Fibroblast of lung (primary cell): ENCODE results near the gene BAZ1B. TPM values are rescaled to one million over a fixed set of nuclear protein-coding genes. Genes with fewer than 3 reads are reported as not detected.
"Not testable (repeated sequence)": the region's sequence is repeated elsewhere in the genome, so short reads cannot be mapped to it uniquely, and the experiment has no call there.

ENCODE experiments used
- DNase-seq, 2 donors: peaks; one replicate each; pipeline versions ENCODE4 v3.0.0 to v3.0.0-alpha.2; 2010; ENCODE audit warnings: low read depth in 2 of 2
- H2AFZ ChIP-seq: 2 replicates; pipeline ENCODE4 v1.5.1; 2012; ENCODE audit warnings: low read length, control low read depth, inconsistent platforms
- H3K27ac ChIP-seq: 2 replicates; pipeline ENCODE4 v1.5.1; 2011; ENCODE audit warnings: low read length, control low read depth; ENCODE audit not compliant: insufficient read depth
- H3K27me3 ChIP-seq: 2 replicates; pipeline ENCODE4 v1.5.1; 2011; ENCODE audit warnings: mild to moderate bottlenecking, low read length; ENCODE audit not compliant: control insufficient read depth, insufficient read depth
- H3K36me3 ChIP-seq: 2 replicates; pipeline ENCODE4 v1.5.1; 2011; ENCODE audit warnings: low read length; ENCODE audit not compliant: control insufficient read depth, insufficient read depth
- H3K4me1 ChIP-seq: 2 replicates; pipeline ENCODE4 v1.5.1; 2011; ENCODE audit warnings: low read length; ENCODE audit not compliant: control insufficient read depth, insufficient read depth; ENCODE audit errors: extremely low read depth
- H3K4me2 ChIP-seq: 2 replicates; pipeline ENCODE4 v1.5.1; 2011; ENCODE audit warnings: low read length, control low read depth; ENCODE audit not compliant: insufficient read depth; ENCODE audit errors: extremely low read depth
- H3K4me3 ChIP-seq, 4 experiments: fragments of 200-600 bp in 1 of 4; sonication (generic) in 1 of 4; replicated peaks in 1 of 4; 2 replicates each; pipeline ENCODE4 v1.5.1; 2011 to 2016; ENCODE audit warnings: low read length in 4 of 4, low read depth in 3 of 4, mild to moderate bottlenecking in 3 of 4, control low read depth in 2 of 4, inconsistent platforms in 1 of 4, mixed read lengths in 1 of 4; ENCODE audit not compliant: insufficient read depth in 1 of 4; ENCODE audit errors: control extremely low read depth in 1 of 4
- H3K79me2 ChIP-seq: 2 replicates; pipeline ENCODE4 v1.5.1; 2012; ENCODE audit warnings: mild to moderate bottlenecking, low read length, inconsistent platforms; ENCODE audit not compliant: control insufficient read depth, insufficient read depth
- H3K9ac ChIP-seq: 2 replicates; pipeline ENCODE4 v1.5.1; 2011; ENCODE audit warnings: mild to moderate bottlenecking, low read length, control low read depth; ENCODE audit not compliant: insufficient read depth
- H3K9me3 ChIP-seq: 2 replicates; pipeline ENCODE4 v1.5.1; 2012; ENCODE audit warnings: low read depth, low read length; ENCODE audit not compliant: control insufficient read depth, insufficient read depth
- H4K20me1 ChIP-seq: 2 replicates; pipeline ENCODE4 v1.5.1; 2011; ENCODE audit warnings: low read length; ENCODE audit not compliant: control insufficient read depth, insufficient read depth; ENCODE audit errors: extremely low read depth
- EZH2 ChIP-seq: IDR thresholded peaks from 2 replicates; pipeline ENCODE4 v1.5.1; 2012; ENCODE audit warnings: low read length, control low read depth, mild to moderate bottlenecking; ENCODE audit errors: missing control alignments
- polyA plus RNA-seq, 2 donors: library from polyadenylated mRNA; depleted of rRNA in 1 of 2; stranded (reverse) in 1 of 2; unstranded in 1 of 2; fragments of >200 nt; gene quantifications; 2 replicates each; pipeline ENCODE4 v1.2.1, GENCODE V29; 2011 to 2012; ENCODE audit warnings: missing spikeins in 1 of 2
- total RNA-seq: library from RNA; depleted of rRNA; stranded (reverse); fragments of >200 nt; gene quantifications from 2 replicates; pipeline ENCODE4 v1.2.1, GENCODE V29; 2014
- TF ChIP-seq, protein P1 (sequence below), 2 donors: IDR thresholded peaks in 1 of 2; conservative IDR thresholded peaks in 1 of 2; 1 replicate in 1 of 2; 2 replicates in 1 of 2; pipeline ENCODE4 v1.5.1; 2011 to 2012; ENCODE audit warnings: low read length in 2 of 2, control low read depth in 1 of 2, inconsistent platforms in 1 of 2, low read depth in 1 of 2, mild to moderate bottlenecking in 1 of 2

BAZ1B gene
- total and polyA plus RNA-seq, 2 donors (not counting 1 experiment from before 2014, with no cell fraction given), result 30.5 to 68.9 TPM

DNA sequence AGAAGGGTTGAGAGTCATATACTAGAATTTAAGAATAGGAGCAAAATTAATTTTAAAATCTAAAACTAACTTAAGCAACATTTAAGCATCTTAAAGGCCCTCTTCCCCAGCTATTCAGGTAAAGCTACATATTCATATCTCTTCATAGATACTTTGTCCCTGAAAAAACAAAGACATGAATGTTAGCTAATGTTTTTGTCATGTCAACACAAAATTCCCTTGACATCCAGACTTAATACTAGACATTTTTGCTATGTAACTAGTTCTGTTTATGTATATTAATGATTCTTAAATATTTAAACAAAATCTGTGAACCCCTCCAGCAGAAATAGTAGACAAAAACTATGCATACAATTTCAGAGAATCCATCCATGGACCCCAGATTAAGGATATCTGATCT is 43.5 kb downstream of the BAZ1B start:
- Histone ChIP-seq H3K4me2 (no peak overlapping the region), H3K36me3 (peaks cover 14% of the 10 kb centered on the region), H3K27ac (no peak overlapping the region), H3K9me3 (no peaks in the 10 kb centered on the region), H3K27me3 (no peaks in the 10 kb centered on the region), H3K9ac (no peak overlapping the region), H4K20me1 (no peaks in the 10 kb centered on the region), H3K79me2 (peaks cover 28% of the 10 kb centered on the region), H3K4me3 (no peak overlapping the region), H2AFZ (no peak overlapping the region), H3K4me1 (no peaks in the 10 kb centered on the region)
- no peak for TF ChIP-seq EZH2
- TF ChIP-seq, protein P1, sequence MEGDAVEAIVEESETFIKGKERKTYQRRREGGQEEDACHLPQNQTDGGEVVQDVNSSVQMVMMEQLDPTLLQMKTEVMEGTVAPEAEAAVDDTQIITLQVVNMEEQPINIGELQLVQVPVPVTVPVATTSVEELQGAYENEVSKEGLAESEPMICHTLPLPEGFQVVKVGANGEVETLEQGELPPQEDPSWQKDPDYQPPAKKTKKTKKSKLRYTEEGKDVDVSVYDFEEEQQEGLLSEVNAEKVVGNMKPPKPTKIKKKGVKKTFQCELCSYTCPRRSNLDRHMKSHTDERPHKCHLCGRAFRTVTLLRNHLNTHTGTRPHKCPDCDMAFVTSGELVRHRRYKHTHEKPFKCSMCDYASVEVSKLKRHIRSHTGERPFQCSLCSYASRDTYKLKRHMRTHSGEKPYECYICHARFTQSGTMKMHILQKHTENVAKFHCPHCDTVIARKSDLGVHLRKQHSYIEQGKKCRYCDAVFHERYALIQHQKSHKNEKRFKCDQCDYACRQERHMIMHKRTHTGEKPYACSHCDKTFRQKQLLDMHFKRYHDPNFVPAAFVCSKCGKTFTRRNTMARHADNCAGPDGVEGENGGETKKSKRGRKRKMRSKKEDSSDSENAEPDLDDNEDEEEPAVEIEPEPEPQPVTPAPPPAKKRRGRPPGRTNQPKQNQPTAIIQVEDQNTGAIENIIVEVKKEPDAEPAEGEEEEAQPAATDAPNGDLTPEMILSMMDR (conservative IDR thresholded peaks at IDR 0.05 in 1 of 2, IDR thresholded peaks at IDR 0.05 in 1 of 2; ENCODE audit: low read depth in 1 of 2, low read length in 2 of 2), result no peak
- DNase-seq, result no peak

DNA sequence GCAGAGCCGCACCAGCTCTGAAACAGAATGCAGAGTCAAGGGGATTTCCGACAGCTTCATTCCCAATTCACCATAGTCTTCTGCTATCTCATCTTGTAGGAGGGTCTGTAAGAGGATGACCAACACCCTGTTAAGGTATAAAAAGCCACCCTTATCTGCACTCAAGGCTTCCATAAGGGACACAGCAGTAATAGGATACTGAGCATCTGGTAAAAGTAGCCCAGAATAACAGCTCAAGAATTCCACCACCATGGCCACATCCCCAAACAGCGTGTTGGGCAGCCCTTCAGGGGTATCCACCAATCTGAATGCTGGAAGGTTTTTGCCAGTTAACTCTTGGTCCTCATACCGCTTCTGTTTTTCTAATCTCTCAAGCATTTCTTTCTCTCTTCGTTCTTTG is 44.7 kb downstream of the BAZ1B start:
- Histone ChIP-seq H4K20me1 (no peaks in the 10 kb centered on the region), H3K27ac (no peak overlapping the region), H3K27me3 (no peaks in the 10 kb centered on the region), H2AFZ (no peak overlapping the region), H3K4me3 (no peak overlapping the region), H3K4me1 (no peaks in the 10 kb centered on the region), H3K36me3 (peaks cover 14% of the 10 kb centered on the region), H3K4me2 (no peak overlapping the region), H3K9me3 (no peaks in the 10 kb centered on the region), H3K9ac (no peak overlapping the region), H3K79me2 (peaks cover 29% of the 10 kb centered on the region)
- DNase-seq, result no peak
- TF ChIP-seq EZH2, result no peak
- TF ChIP-seq, protein P1 (conservative IDR thresholded peaks at IDR 0.05 in 1 of 2, IDR thresholded peaks at IDR 0.05 in 1 of 2; ENCODE audit: low read depth in 1 of 2, low read length in 2 of 2), result no peak

DNA sequence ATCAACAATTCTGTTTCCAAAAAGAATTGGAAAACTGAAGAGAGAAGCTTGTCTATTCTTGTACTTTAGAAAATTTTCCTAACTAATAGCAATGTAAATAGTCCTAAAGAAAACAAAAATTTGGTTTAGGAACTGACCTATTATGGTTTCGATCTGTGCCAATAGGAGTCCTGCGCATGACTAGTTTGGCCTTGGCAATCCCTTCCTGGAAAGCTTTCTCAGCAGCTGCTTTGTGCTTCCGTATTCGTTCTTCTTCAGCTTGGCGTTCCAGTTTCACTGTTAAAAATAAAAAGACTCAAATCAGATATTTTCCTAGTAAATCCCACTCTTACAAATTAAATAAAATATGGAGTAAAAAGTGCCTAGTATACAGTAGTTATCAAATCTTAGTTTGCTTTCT is 51.9 kb downstream of the BAZ1B start:
- Histone ChIP-seq H3K9me3 (no peaks in the 10 kb centered on the region), H4K20me1 (no peaks in the 10 kb centered on the region), H3K9ac (no peak overlapping the region), H3K4me1 (no peaks in the 10 kb centered on the region), H2AFZ (no peak overlapping the region), H3K79me2 (peaks cover 21% of the 10 kb centered on the region), H3K36me3 (peaks cover 8% of the 10 kb centered on the region), H3K4me3 (no peak overlapping the region), H3K27me3 (no peaks in the 10 kb centered on the region), H3K4me2 (no peak overlapping the region), H3K27ac (no peak overlapping the region)
- no peak for DNase-seq
- TF ChIP-seq, protein P1 (conservative IDR thresholded peaks at IDR 0.05 in 1 of 2, IDR thresholded peaks at IDR 0.05 in 1 of 2; ENCODE audit: low read depth in 1 of 2, low read length in 2 of 2), result no peak
- no peak for TF ChIP-seq EZH2

DNA sequence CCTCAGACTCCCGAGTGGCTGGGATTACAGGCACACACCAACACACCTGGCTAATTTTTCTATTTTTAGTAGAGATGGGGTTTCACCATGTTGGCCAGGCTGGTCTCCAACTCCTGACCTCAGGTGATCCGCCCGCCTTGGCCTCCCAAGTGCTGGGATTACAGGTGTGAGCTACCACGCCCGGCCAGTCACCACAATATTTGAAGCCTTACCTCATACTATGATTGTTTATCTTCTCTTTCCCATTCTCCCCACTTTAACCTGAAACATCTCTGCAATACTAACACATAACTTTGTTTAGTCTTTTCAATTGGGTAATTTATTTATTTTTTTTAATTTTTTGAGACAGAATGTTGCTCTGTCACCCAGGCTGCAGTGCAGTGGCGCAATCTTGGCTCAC is 55.0 kb downstream of the BAZ1B start:
- not testable (repeated sequence) for H4K20me1 ChIP-seq, H3K9me3 ChIP-seq, H3K79me2 ChIP-seq, H3K9ac ChIP-seq, H3K4me2 ChIP-seq, H2AFZ ChIP-seq, H3K4me3 ChIP-seq, H3K4me1 ChIP-seq, DNase-seq, H3K27ac ChIP-seq, H3K27me3 ChIP-seq
- H3K36me3 ChIP-seq, result peaks cover 13% of the 10 kb centered on the region
